Peyer's patch (tissue), 4 donors: ENCODE data around the gene SH3RF3.

ENCODE experiments used
- POLR2A ChIP-seq, 2 donors: fragments of 450-650 bp; IDR thresholded peaks; one replicate each; pipeline ENCODE4 v1.5.1; 2017; ENCODE audit warnings: antibody characterized with exemption in 2 of 2, mild to moderate bottlenecking in 2 of 2, moderate library complexity in 2 of 2
- TF ChIP-seq, protein P1 (sequence below), 6 experiments: fragments of 450-650 bp in 4 of 6; fragments of 200-600 bp in 2 of 6; sonication (generic) in 1 of 6; IDR thresholded peaks; one replicate each; pipeline ENCODE4 v1.5.1; 2017 to 2019; ENCODE audit warnings: antibody characterized with exemption in 6 of 6, mild to moderate bottlenecking in 3 of 6, moderate library complexity in 1 of 6

GRCh38 chr2:109494351-109494750, 365.3 kb downstream of the SH3RF3 start:
- TF ChIP-seq, protein P1, sequence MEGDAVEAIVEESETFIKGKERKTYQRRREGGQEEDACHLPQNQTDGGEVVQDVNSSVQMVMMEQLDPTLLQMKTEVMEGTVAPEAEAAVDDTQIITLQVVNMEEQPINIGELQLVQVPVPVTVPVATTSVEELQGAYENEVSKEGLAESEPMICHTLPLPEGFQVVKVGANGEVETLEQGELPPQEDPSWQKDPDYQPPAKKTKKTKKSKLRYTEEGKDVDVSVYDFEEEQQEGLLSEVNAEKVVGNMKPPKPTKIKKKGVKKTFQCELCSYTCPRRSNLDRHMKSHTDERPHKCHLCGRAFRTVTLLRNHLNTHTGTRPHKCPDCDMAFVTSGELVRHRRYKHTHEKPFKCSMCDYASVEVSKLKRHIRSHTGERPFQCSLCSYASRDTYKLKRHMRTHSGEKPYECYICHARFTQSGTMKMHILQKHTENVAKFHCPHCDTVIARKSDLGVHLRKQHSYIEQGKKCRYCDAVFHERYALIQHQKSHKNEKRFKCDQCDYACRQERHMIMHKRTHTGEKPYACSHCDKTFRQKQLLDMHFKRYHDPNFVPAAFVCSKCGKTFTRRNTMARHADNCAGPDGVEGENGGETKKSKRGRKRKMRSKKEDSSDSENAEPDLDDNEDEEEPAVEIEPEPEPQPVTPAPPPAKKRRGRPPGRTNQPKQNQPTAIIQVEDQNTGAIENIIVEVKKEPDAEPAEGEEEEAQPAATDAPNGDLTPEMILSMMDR (IDR thresholded peaks at IDR 0.05): no peak
- TF ChIP-seq POLR2A (IDR thresholded peaks at IDR 0.05): no peak
